Peyer's patch (tissue), 4 donors: ENCODE data around the gene PLEKHG5. TPM values are rescaled to one million over a fixed set of nuclear protein-coding genes. Genes with fewer than 3 reads are reported as not detected.

Experiments used
- DNase-seq, 3 donors: peaks; one replicate each; pipeline ENCODE4 v3.0.0-alpha.2; 2017 to 2019
- H3K27ac ChIP-seq, 4 donors: fragments of 200-600 bp; sonication (generic); one replicate each; pipeline ENCODE4 v1.5.1; 2016 to 2019
- H3K27me3 ChIP-seq, 2 donors: fragments of 200-600 bp; sonication (generic); one replicate each; pipeline ENCODE4 v1.5.1; 2019
- H3K36me3 ChIP-seq, 3 donors: fragments of 200-600 bp; sonication (generic); one replicate each; pipeline ENCODE4 v1.5.1; 2016 to 2019
- H3K4me1 ChIP-seq, 4 donors: fragments of 200-600 bp; sonication (generic); one replicate each; pipeline ENCODE4 v1.5.1; 2016 to 2019
- H3K4me3 ChIP-seq, 4 donors: fragments of 200-600 bp; sonication (generic); 1 replicate in 3 of 4; 2 replicates in 1 of 4; pipeline ENCODE4 v1.5.1; 2016 to 2019; ENCODE audit warnings: mild to moderate bottlenecking in 1 of 4
- H3K9me3 ChIP-seq, 4 donors: fragments of 200-600 bp; sonication (generic); one replicate each; pipeline ENCODE4 v1.5.1; 2016 to 2019; ENCODE audit warnings: mild to moderate bottlenecking in 1 of 4
- CTCF ChIP-seq, 6 experiments: fragments of 450-650 bp in 4 of 6; fragments of 200-600 bp in 2 of 6; sonication (generic) in 1 of 6; IDR thresholded peaks; one replicate each; pipeline ENCODE4 v1.5.1; 2017 to 2019; ENCODE audit warnings: antibody characterized with exemption in 6 of 6, mild to moderate bottlenecking in 3 of 6, moderate library complexity in 1 of 6
- POLR2A ChIP-seq, 2 donors: fragments of 450-650 bp; IDR thresholded peaks; one replicate each; pipeline ENCODE4 v1.5.1; 2017; ENCODE audit warnings: antibody characterized with exemption in 2 of 2, mild to moderate bottlenecking in 2 of 2, moderate library complexity in 2 of 2
- total RNA-seq, 4 donors: library from RNA; depleted of rRNA; stranded (reverse); fragments of >200 nt; gene quantifications; one replicate each; pipeline ENCODE4 v1.1.0, GENCODE V29; 2016

PLEKHG5 gene
- total RNA-seq, 4 donors from 2014 or later: 17.7 to 56.9 (median 45.4) TPM

- DNase-seq: peak in 1 of 3 donors; percentile 76
- peak overlapping the region in 2 of 4 donors; percentile 23 to 25 for H3K4me3 ChIP-seq
- peak overlapping the region in 1 of 4 donors; percentile 97 for H3K27ac ChIP-seq
- H3K9me3 ChIP-seq: no peaks in the 10 kb centered on the region
- peaks cover 0 to 13% (median 0%) of the 10 kb centered on the region in 3 donors for H3K36me3 ChIP-seq
- TF ChIP-seq CTCF (IDR thresholded peaks at IDR 0.05): no peak
- no peak for TF ChIP-seq POLR2A (IDR thresholded peaks at IDR 0.05)
- peaks cover 5 to 36% (median 8%) of the 10 kb centered on the region in 4 donors for H3K4me1 ChIP-seq
- no peaks in the 10 kb centered on the region for H3K27me3 ChIP-seq
These were observed 17.3 kb downstream of the PLEKHG5 start for GRCh38 chr1:6473974-6474814.

GRCh38 chr1:6473156-6473555 lies 18.3 kb downstream of the PLEKHG5 start:
- no peak for TF ChIP-seq POLR2A (IDR thresholded peaks at IDR 0.05)
- no peak for TF ChIP-seq CTCF (IDR thresholded peaks at IDR 0.05)
- Histone ChIP-seq H3K4me3 (peak overlapping the region in 2 of 4 donors; percentile 23 to 25), H3K9me3 (no peaks in the 10 kb centered on the region), H3K4me1 (peaks cover 5 to 36% (median 8%) of the 10 kb centered on the region in 4 donors), H3K27me3 (no peaks in the 10 kb centered on the region), H3K36me3 (peaks cover 0 to 22% (median 0%) of the 10 kb centered on the region in 3 donors), H3K27ac (peak overlapping the region in 3 of 4 donors; percentile 87 to 97 (median 97))
- DNase-seq: no peak

GRCh38 chr1:6472391-6472790 lies 19.1 kb downstream of the PLEKHG5 start:
- TF ChIP-seq POLR2A (IDR thresholded peaks at IDR 0.05) (no peak), CTCF (IDR thresholded peaks at IDR 0.05) (peak in 4 of 6 experiments; percentile 10 to 63 (median 62))
- Histone ChIP-seq H3K4me3 (peak overlapping the region in 2 of 4 donors; percentile 50 to 53), H3K36me3 (peaks cover 0 to 29% (median 0%) of the 10 kb centered on the region in 3 donors), H3K27me3 (no peaks in the 10 kb centered on the region), H3K4me1 (peaks cover 5 to 36% (median 8%) of the 10 kb centered on the region in 4 donors), H3K27ac (peak overlapping the region in 3 of 4 donors; percentile 87 to 97 (median 97)), H3K9me3 (no peaks in the 10 kb centered on the region)
- peak in 2 of 3 donors; percentile 68 to 80 for DNase-seq

GRCh38 chr1:6471970-6472368 lies 19.5 kb downstream of the PLEKHG5 start:
- peak in 2 of 3 donors; percentile 87 to 89 for DNase-seq
- peaks cover 0 to 29% (median 0%) of the 10 kb centered on the region in 3 donors for H3K36me3 ChIP-seq
- peak overlapping the region in 3 of 4 donors; percentile 87 to 97 (median 97) for H3K27ac ChIP-seq
- TF ChIP-seq CTCF (IDR thresholded peaks at IDR 0.05): no peak
- peak; percentile 42 to 71 for TF ChIP-seq POLR2A (IDR thresholded peaks at IDR 0.05)
- no peaks in the 10 kb centered on the region for H3K9me3 ChIP-seq
- H3K4me1 ChIP-seq: peaks cover 5 to 35% (median 8%) of the 10 kb centered on the region in 4 donors
- no peaks in the 10 kb centered on the region for H3K27me3 ChIP-seq
- H3K4me3 ChIP-seq: peak overlapping the region in 2 of 4 donors; percentile 50 to 53

GRCh38 chr1:6471086-6471969 lies 20.1 kb downstream of the PLEKHG5 start:
- no peaks in the 10 kb centered on the region for H3K9me3 ChIP-seq
- H3K27ac ChIP-seq: peak overlapping the region in 3 of 4 donors; percentile 87 to 97 (median 97)
- TF ChIP-seq CTCF (IDR thresholded peaks at IDR 0.05): peak in 1 of 6 experiments; percentile 10
- TF ChIP-seq POLR2A (IDR thresholded peaks at IDR 0.05): peak; percentile 45 to 67
- H3K4me1 ChIP-seq: peaks cover 5 to 29% (median 7%) of the 10 kb centered on the region in 4 donors
- peak overlapping the region in 2 of 4 donors; percentile 50 to 53 for H3K4me3 ChIP-seq
- DNase-seq: peak in 2 of 3 donors; percentile 89 to 94
- no peaks in the 10 kb centered on the region for H3K27me3 ChIP-seq
- peaks cover 0 to 29% (median 0%) of the 10 kb centered on the region in 3 donors for H3K36me3 ChIP-seq
